GM19372 (cell line): ENCODE measurements around the gene NCAN.
"Not testable (repeated sequence)": the region's sequence is repeated elsewhere in the genome, so short reads cannot be mapped to it uniquely, and the experiment has no call there.

Experiments
- ATAC-seq: cut with Tn5 transposase; IDR thresholded peaks from one replicate; pipeline ENCODE4 v1.9.1; 2021; ENCODE audit warnings: mild to moderate bottlenecking, low read depth, moderate library complexity; ENCODE audit not compliant: unreplicated experiment

The NCAN gene

GRCh38 chr19:19211499-19212420, at the start of gene NCAN:
Gene NCAN (plus strand): TSS chr19:19211958. CDS start chr19:19216954, 4,996 bp downstream.
- no peak for ATAC-seq

- no peak for ATAC-seq
Observed at GRCh38 chr19:19162495-19162894, 49.3 kb upstream of the NCAN start.

GRCh38 chr19:19165396-19165795, 46.4 kb upstream of the NCAN start:
- ATAC-seq, result no peak

- ATAC-seq, result no peak
Observed at GRCh38 chr19:19167612-19168011, 44.1 kb upstream of the NCAN start.

- ATAC-seq, result no peak
Observed at GRCh38 chr19:19169236-19170052, 42.3 kb upstream of the NCAN start.

- peak; percentile 77 for ATAC-seq
Observed at GRCh38 chr19:19170053-19170872, 41.5 kb upstream of the NCAN start, which contains the start of gene MEF2B. Gene MEF2B (minus strand): TSS chr19:19170263. CDS start chr19:19150735, 19,528 bp downstream.

- ATAC-seq, result no peak
Observed at GRCh38 chr19:19170873-19171672, 40.7 kb upstream of the NCAN start.

GRCh38 chr19:19171821-19172532, 39.8 kb upstream of the NCAN start:
- no peak for ATAC-seq

- ATAC-seq, result not testable (repeated sequence)
Observed at GRCh38 chr19:19173243-19173642, 38.5 kb upstream of the NCAN start.

GRCh38 chr19:19176950-19177349, 34.8 kb upstream of the NCAN start:
- ATAC-seq, result no peak

- ATAC-seq, result no peak
Observed at GRCh38 chr19:19179548-19180441, 32.0 kb upstream of the NCAN start.

- no peak for ATAC-seq
Observed at GRCh38 chr19:19181488-19181998, 30.2 kb upstream of the NCAN start.

- no peak for ATAC-seq
Observed at GRCh38 chr19:19185853-19186740, 25.7 kb upstream of the NCAN start.

- ATAC-seq, result no peak
Observed at GRCh38 chr19:19186742-19187141, 25.0 kb upstream of the NCAN start.

GRCh38 chr19:19191768-19192077, 20.0 kb upstream of the NCAN start:
- no peak for ATAC-seq

GRCh38 chr19:19192078-19192882, 19.5 kb upstream of the NCAN start, which contains the start of the genes BORCS8 and RFXANK:
Gene BORCS8 (minus strand): TSS chr19:19192152. CDS start chr19:19192117, 35 bp downstream.
Gene RFXANK (plus strand): TSS chr19:19192258. CDS start chr19:19193947, 1,689 bp downstream.
- ATAC-seq, result peak; percentile 92
